Keratinocyte (primary cell): ENCODE measurements around the gene PRKCE. TPM values are rescaled to one million over a fixed set of nuclear protein-coding genes. Genes with fewer than 3 reads are reported as not detected.

Experiments used
- DNase-seq: peaks from one replicate; pipeline ENCODE4 v3.0.0-alpha.2; 2011; ENCODE audit warnings: low read depth, missing footprints, low spot score
- FAIRE-seq: peaks from 2 replicates; lab custom pipeline; 2011; peaks lifted over from hg19 to GRCh38; lab: Jason Lieb, UNC
- H2AFZ ChIP-seq: 2 replicates; pipeline ENCODE4 v1.6.0; 2012; ENCODE audit warnings: low read length, control low read depth, inconsistent platforms; ENCODE audit not compliant: control insufficient read depth
- H3K27ac ChIP-seq: 2 replicates; pipeline ENCODE4 v1.5.1; 2011; ENCODE audit warnings: low read length; ENCODE audit not compliant: control insufficient read depth, insufficient read depth
- H3K27me3 ChIP-seq: 3 replicates; pipeline ENCODE4 v1.6.0; 2011; ENCODE audit warnings: low read length; ENCODE audit not compliant: control insufficient read depth, insufficient read depth; ENCODE audit errors: extremely low read depth
- H3K36me3 ChIP-seq, 2 experiments: 2 replicates in 1 of 2; 3 replicates in 1 of 2; pipeline ENCODE4 v1.5.1; 2011; ENCODE audit warnings: low read length in 2 of 2, mild to moderate bottlenecking in 1 of 2; ENCODE audit not compliant: control insufficient read depth in 2 of 2, insufficient read depth in 2 of 2; ENCODE audit errors: extremely low read depth in 1 of 2
- H3K4me1 ChIP-seq: 3 replicates; pipeline ENCODE4 v1.5.1; 2011; ENCODE audit warnings: low read length; ENCODE audit not compliant: control insufficient read depth, insufficient read depth; ENCODE audit errors: extremely low read depth
- H3K4me2 ChIP-seq: 3 replicates; pipeline ENCODE4 v1.6.0; 2011; ENCODE audit warnings: low read depth, low read length; ENCODE audit not compliant: control insufficient read depth, insufficient read depth; ENCODE audit errors: extremely low read depth
- H3K4me3 ChIP-seq, 3 experiments: fragments of 200-600 bp in 1 of 3; sonication (generic) in 1 of 3; 2 replicates in 2 of 3; 3 replicates in 1 of 3; pipeline ENCODE4 v1.5.1; 2011 to 2016; ENCODE audit warnings: low read length in 3 of 3, mild to moderate bottlenecking in 3 of 3, control low read depth in 2 of 3, inconsistent platforms in 1 of 3, low read depth in 1 of 3, mixed read lengths in 1 of 3, mixed run types in 1 of 3, moderate library complexity in 1 of 3; ENCODE audit not compliant: control insufficient read depth in 2 of 3, insufficient read depth in 2 of 3; ENCODE audit errors: extremely low read depth in 1 of 3
- H3K79me2 ChIP-seq: 2 replicates; pipeline ENCODE4 v1.6.0; 2012; ENCODE audit warnings: low read length; ENCODE audit not compliant: control insufficient read depth, insufficient read depth
- H3K9ac ChIP-seq: 3 replicates; pipeline ENCODE4 v1.6.0; 2011; ENCODE audit warnings: low read length; ENCODE audit not compliant: control insufficient read depth, insufficient read depth; ENCODE audit errors: extremely low read depth
- H3K9me1 ChIP-seq: 3 replicates; pipeline ENCODE4 v1.6.0; 2011; ENCODE audit warnings: low read length; ENCODE audit not compliant: control insufficient read depth, insufficient read depth; ENCODE audit errors: extremely low read depth
- H3K9me3 ChIP-seq: 2 replicates; pipeline ENCODE4 v1.5.1; 2012; ENCODE audit warnings: low read depth, low read length; ENCODE audit not compliant: control insufficient read depth
- H4K20me1 ChIP-seq: 3 replicates; pipeline ENCODE4 v1.6.0; 2011; ENCODE audit warnings: low read length; ENCODE audit not compliant: control insufficient read depth, insufficient read depth; ENCODE audit errors: extremely low read depth
- CTCF ChIP-seq, 3 experiments: IDR thresholded peaks in 1 of 3; conservative IDR thresholded peaks in 1 of 3; optimal IDR thresholded peaks in 1 of 3; 2 replicates in 2 of 3; 3 replicates in 1 of 3; pipeline versions ENCODE3 to v1.5.1; 2011; ENCODE audit warnings: low read length in 3 of 3, mild to moderate bottlenecking in 3 of 3, moderate library complexity in 2 of 3, control low read depth in 1 of 3, inconsistent platforms in 1 of 3; ENCODE audit not compliant: insufficient read depth in 2 of 3; ENCODE audit errors: extremely low read depth in 1 of 3
- EZH2 ChIP-seq: IDR thresholded peaks from one replicate; pipeline ENCODE4 v1.6.1; 2012; ENCODE audit warnings: inconsistent platforms, mild to moderate bottlenecking, low read length, moderate library complexity
- dilution Hi-C: fragments of 300-500 bp; cut with MboI; formaldehyde crosslinking; loops from one replicate; pipeline ENCODE4 v1.7.0; 2020; ENCODE audit warnings: low sequenced_read_pairs; ENCODE audit not compliant: extremely low pct_ligation_motif_present
- polyA plus RNA-seq, 5 experiments: library from polyadenylated mRNA; depleted of rRNA in 3 of 5; stranded (reverse) in 3 of 5; stranded (forward) in 1 of 5; unstranded in 1 of 5; fragments of >200 nt; gene quantifications; 1 replicate in 1 of 5; 2 replicates in 3 of 5; 3 replicates in 1 of 5; pipeline versions ENCODE4 v1.2.1 to v1.2.3, GENCODE V29; 2011 to 2012; ENCODE audit warnings: missing spikeins in 2 of 5, low read depth in 1 of 5, low replicate concordance in 1 of 5

PRKCE gene
- polyA plus RNA-seq, 1 donor (not counting 4 experiments of a cell fraction or from before 2014, with no cell fraction given), result 2.0 TPM

- Histone ChIP-seq H3K9me3 (no peaks in the 10 kb centered on the region), H3K9ac (no peak overlapping the region), H3K4me1 (peaks cover 11% of the 10 kb centered on the region), H3K79me2 (no peaks in the 10 kb centered on the region), H2AFZ (no peak overlapping the region), H3K27ac (no peak overlapping the region), H3K4me2 (no peak overlapping the region), H3K36me3 (no peaks in the 10 kb centered on the region), H3K4me3 (no peak overlapping the region), H3K9me1 (no peaks in the 10 kb centered on the region), H4K20me1 (no peaks in the 10 kb centered on the region), H3K27me3 (no peaks in the 10 kb centered on the region)
- TF ChIP-seq CTCF (optimal IDR thresholded peaks at IDR 0.05 in 1 of 3, IDR thresholded peaks at IDR 0.05 in 1 of 3, conservative IDR thresholded peaks at IDR 0.05 in 1 of 3; ENCODE audit: extremely low read depth in 1 of 3, insufficient read depth in 2 of 3, low read length in 3 of 3) (no peak), EZH2 (no peak)
- no peak for FAIRE-seq
- dilution Hi-C loops, result no loop called here
- DNase-seq, result no peak
Measured at GRCh38 chr2:45688479-45689298, 37.2 kb downstream of the PRKCE start.

- dilution Hi-C loops, result no loop called here
- no peak overlapping the region for H3K27ac ChIP-seq
- H3K36me3 ChIP-seq, result no peaks in the 10 kb centered on the region
- H2AFZ ChIP-seq, result no peak overlapping the region
- no peaks in the 10 kb centered on the region for H3K9me1 ChIP-seq
- no peaks in the 10 kb centered on the region for H3K27me3 ChIP-seq
- DNase-seq (no peak), FAIRE-seq (no peak)
- H3K79me2 ChIP-seq, result no peaks in the 10 kb centered on the region
- peaks cover under 1% of the 10 kb centered on the region for H3K4me1 ChIP-seq
- H4K20me1 ChIP-seq, result no peaks in the 10 kb centered on the region
- TF ChIP-seq CTCF (optimal IDR thresholded peaks at IDR 0.05 in 1 of 3, IDR thresholded peaks at IDR 0.05 in 1 of 3, conservative IDR thresholded peaks at IDR 0.05 in 1 of 3; ENCODE audit: extremely low read depth in 1 of 3, insufficient read depth in 2 of 3, low read length in 3 of 3) (no peak), EZH2 (no peak)
- no peak overlapping the region for H3K4me3 ChIP-seq
- no peaks in the 10 kb centered on the region for H3K9me3 ChIP-seq
- H3K9ac ChIP-seq, result no peak overlapping the region
- no peak overlapping the region for H3K4me2 ChIP-seq
Measured at GRCh38 chr2:45690231-45690630, 38.8 kb downstream of the PRKCE start.
